Transverse colon (tissue), 4 donors: ENCODE results near the gene TERB1.

ENCODE experiments used
- POLR2A ChIP-seq: fragments of 450-650 bp; IDR thresholded peaks from one replicate; pipeline ENCODE4 v1.6.1; 2016; ENCODE audit warnings: antibody characterized with exemption, mild to moderate bottlenecking, moderate library complexity
- POLR2AphosphoS5 ChIP-seq, 3 donors: sonication (generic); formaldehyde crosslinking; IDR thresholded peaks; one replicate each; pipeline ENCODE4 v1.6.1; 2016; ENCODE audit warnings: antibody characterized with exemption in 3 of 3
- TF ChIP-seq, protein P1 (sequence below), 5 experiments: fragments of 200-600 bp in 3 of 5; fragments of 450-650 bp in 2 of 5; sonication (generic) in 3 of 5; IDR thresholded peaks; 1 replicate in 2 of 5; 2 replicates in 3 of 5; pipeline ENCODE4 v1.5.1; 2016 to 2017; ENCODE audit warnings: antibody characterized with exemption in 5 of 5, inconsistent platforms in 3 of 5, mild to moderate bottlenecking in 2 of 5, moderate library complexity in 1 of 5

DNA sequence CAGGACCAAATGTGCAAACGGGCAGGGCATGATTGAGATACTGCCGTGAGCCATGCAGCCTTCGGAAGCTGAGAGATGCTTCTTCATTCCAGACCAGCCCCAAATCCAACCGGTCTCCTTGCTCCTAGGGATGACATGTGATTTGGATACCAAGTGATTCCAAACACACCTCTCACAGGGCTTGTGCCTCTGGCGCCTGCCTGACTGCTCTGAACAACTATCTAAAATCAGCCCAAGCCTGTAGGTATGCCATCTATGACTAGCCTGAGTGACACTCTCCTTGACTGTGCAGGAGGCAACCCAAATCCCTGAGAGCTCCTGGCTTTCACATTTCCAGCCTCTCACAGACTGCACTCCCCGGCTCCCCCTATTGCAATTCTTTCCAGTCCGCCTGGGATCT is 70.3 kb downstream of the TERB1 start:
- TF ChIP-seq POLR2A (no peak), POLR2AphosphoS5 (IDR thresholded peaks at IDR 0.05) (no peak)
- TF ChIP-seq, protein P1, sequence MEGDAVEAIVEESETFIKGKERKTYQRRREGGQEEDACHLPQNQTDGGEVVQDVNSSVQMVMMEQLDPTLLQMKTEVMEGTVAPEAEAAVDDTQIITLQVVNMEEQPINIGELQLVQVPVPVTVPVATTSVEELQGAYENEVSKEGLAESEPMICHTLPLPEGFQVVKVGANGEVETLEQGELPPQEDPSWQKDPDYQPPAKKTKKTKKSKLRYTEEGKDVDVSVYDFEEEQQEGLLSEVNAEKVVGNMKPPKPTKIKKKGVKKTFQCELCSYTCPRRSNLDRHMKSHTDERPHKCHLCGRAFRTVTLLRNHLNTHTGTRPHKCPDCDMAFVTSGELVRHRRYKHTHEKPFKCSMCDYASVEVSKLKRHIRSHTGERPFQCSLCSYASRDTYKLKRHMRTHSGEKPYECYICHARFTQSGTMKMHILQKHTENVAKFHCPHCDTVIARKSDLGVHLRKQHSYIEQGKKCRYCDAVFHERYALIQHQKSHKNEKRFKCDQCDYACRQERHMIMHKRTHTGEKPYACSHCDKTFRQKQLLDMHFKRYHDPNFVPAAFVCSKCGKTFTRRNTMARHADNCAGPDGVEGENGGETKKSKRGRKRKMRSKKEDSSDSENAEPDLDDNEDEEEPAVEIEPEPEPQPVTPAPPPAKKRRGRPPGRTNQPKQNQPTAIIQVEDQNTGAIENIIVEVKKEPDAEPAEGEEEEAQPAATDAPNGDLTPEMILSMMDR (IDR thresholded peaks at IDR 0.05): no peak
